GF-D8 (cell line): ENCODE measurements around the gene BEND2.

Experiments
- DNase-seq: peaks from one replicate; lab custom pipeline; 2025; lab: John Stamatoyannopoulos, UW

Gene BEND2

DNA sequence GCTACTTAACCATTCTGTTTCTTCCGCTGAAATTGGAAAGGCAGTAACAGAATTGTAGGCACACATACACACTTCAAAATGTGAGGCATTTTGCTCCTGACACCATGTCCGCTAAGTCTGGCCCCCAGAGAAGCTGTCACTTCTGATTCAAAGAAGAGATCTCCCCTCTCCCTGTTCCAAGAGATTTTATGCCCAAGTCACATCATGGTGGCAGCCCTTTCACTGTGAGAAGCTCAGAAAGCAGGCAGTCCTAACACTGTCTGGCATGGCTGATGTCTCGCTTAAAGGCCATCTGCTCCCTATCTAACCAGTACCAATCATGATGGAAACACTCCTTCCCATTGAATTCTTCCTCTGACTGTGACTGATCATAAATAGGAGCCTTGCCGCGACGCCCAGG is 83.9 kb downstream of the BEND2 start:
- DNase-seq = no peak

DNA sequence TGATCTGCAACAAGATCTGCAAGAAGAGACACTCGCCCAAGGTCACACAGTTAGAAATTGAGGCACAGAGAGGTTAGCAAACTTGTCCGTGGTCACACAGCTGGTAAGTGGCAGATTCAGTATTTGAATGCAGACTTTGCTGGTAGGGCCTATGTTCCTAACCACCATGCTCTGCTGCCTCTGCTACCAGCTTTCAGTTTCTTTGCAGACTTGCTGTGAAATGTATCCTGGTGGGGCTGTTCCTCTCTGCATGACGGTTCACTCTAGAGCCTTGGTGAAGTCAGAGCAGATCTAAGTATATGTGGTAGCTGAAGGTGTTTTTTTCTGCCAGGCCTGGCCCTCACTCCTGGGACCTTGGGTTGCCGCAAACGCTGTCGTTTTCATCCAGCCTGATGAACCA is 87.1 kb downstream of the BEND2 start:
- DNase-seq = no peak

- DNase-seq = no peak
Observed at GRCh38 chrX:18129690-18130089, 91.0 kb downstream of the BEND2 start.

GRCh38 chrX:18126971-18127370 is 93.7 kb downstream of the BEND2 start:
- no peak for DNase-seq

GRCh38 chrX:18119856-18120255 is 100.8 kb downstream of the BEND2 start:
- no peak for DNase-seq
